WTC11 (cell line): ENCODE data around the gene YIF1B. TPM values are rescaled to one million over a fixed set of nuclear protein-coding genes. Genes with fewer than 3 reads are reported as not detected.

Experiments
- ATAC-seq: fragments of 200-7000 bp; cut with Tn5 transposase; 2 replicates; pipeline ENCODE4 v1.10.0; 2021; ENCODE audit warnings: mild to moderate bottlenecking, moderate library complexity
- CTCF ChIA-PET: fragments of 300-600 bp; sonication (Branson Sonifier 250); formaldehyde crosslinking; loops from one replicate; lab custom pipeline; 2021; ENCODE audit warnings: antibody characterized with exemption; lab: Charles Lee
- POLR2A ChIA-PET: fragments of 350-600 bp; sonication (Branson Sonifier 250); formaldehyde crosslinking; loops from one replicate; lab custom pipeline; 2021; ENCODE audit warnings: antibody characterized with exemption; lab: Charles Lee
- DNase-seq: peaks from one replicate; pipeline ENCODE4 v3.0.0; 2021; ENCODE audit warnings: low spot score
- H3K27ac Mint-ChIP-seq: 2 replicates; pipeline ENCODE4 v1.8.0; 2021; ENCODE audit warnings: mixed read lengths
- H3K27me3 Mint-ChIP-seq: 2 replicates; pipeline ENCODE4 v1.8.0; 2021; ENCODE audit warnings: low read depth, mild to moderate bottlenecking, moderate library complexity, mixed read lengths
- H3K36me3 Mint-ChIP-seq: 2 replicates; pipeline ENCODE4 v1.8.0; 2021; ENCODE audit warnings: mixed read lengths
- H3K4me1 Mint-ChIP-seq: 2 replicates; pipeline ENCODE4 v1.8.0; 2022; ENCODE audit warnings: mixed read lengths
- H3K4me3 Mint-ChIP-seq: 2 replicates; pipeline ENCODE4 v1.8.0; 2021; ENCODE audit warnings: mild to moderate bottlenecking, moderate library complexity, mixed read lengths
- H3K9me3 Mint-ChIP-seq: 2 replicates; pipeline ENCODE4 v1.8.0; 2021; ENCODE audit warnings: mixed read lengths
- FOXJ3 ChIP-seq: sonication (generic); formaldehyde crosslinking; IDR thresholded peaks from 2 replicates; pipeline ENCODE4 v1.9.0; 2021; ENCODE audit warnings: missing genetic modification reagents, mild to moderate bottlenecking, borderline replicate concordance
- GABPB1 ChIP-seq: sonication (generic); formaldehyde crosslinking; IDR thresholded peaks from 2 replicates; pipeline ENCODE4 v1.8.1; 2023; ENCODE audit warnings: mild to moderate bottlenecking, missing genetic modification reagents
- NFATC4 ChIP-seq: fragments of 250-450 bp; sonication (Bioruptor Pico); IDR thresholded peaks from 2 replicates; pipeline ENCODE4 v1.9.0; 2021; ENCODE audit warnings: mild to moderate bottlenecking
- NR2C2 ChIP-seq: sonication (generic); formaldehyde crosslinking; IDR thresholded peaks from 2 replicates; pipeline ENCODE4 v1.8.0; 2022; ENCODE audit warnings: mild to moderate bottlenecking, missing genetic modification reagents
- SMAD4 ChIP-seq: sonication (generic); formaldehyde crosslinking; IDR thresholded peaks from 2 replicates; pipeline ENCODE4 v1.8.0; 2022; ENCODE audit warnings: mild to moderate bottlenecking, missing genetic modification reagents
- SP1 ChIP-seq: sonication (generic); formaldehyde crosslinking; conservative IDR thresholded peaks from 2 replicates; pipeline ENCODE4 v1.8.1; 2022; ENCODE audit warnings: missing genetic modification reagents
- TP53 ChIP-seq: sonication (generic); formaldehyde crosslinking; IDR thresholded peaks from 2 replicates; pipeline ENCODE4 v1.8.1; 2023; ENCODE audit warnings: mild to moderate bottlenecking, missing genetic modification reagents
- ZBTB43 ChIP-seq: sonication (generic); formaldehyde crosslinking; IDR thresholded peaks from 2 replicates; pipeline ENCODE4 v1.8.1; 2023; ENCODE audit warnings: mild to moderate bottlenecking, missing genetic modification reagents
- ZNF219 ChIP-seq: sonication (generic); formaldehyde crosslinking; IDR thresholded peaks from 2 replicates; pipeline ENCODE4 v1.8.0; 2023; ENCODE audit warnings: missing genetic modification reagents, mild to moderate bottlenecking, borderline replicate concordance
- ZNF232 ChIP-seq: sonication (generic); formaldehyde crosslinking; IDR thresholded peaks from 2 replicates; pipeline ENCODE4 v1.8.0; 2022; ENCODE audit warnings: mild to moderate bottlenecking, missing genetic modification reagents
- ZNF532 ChIP-seq: fragments of 250-450 bp; sonication (Bioruptor Pico); IDR thresholded peaks from 2 replicates; pipeline ENCODE4 v1.9.0; 2021; ENCODE audit warnings: mild to moderate bottlenecking, borderline replicate concordance
- ZNF671 ChIP-seq: fragments of 250-450 bp; sonication (Bioruptor Pico); IDR thresholded peaks from 2 replicates; pipeline ENCODE4 v1.8.0; 2021; ENCODE audit warnings: mild to moderate bottlenecking
- total RNA-seq: library from RNA; stranded (reverse); gene quantifications from 3 replicates; pipeline ENCODE4 v1.2.3, GENCODE V29; 2021
- TF ChIP-seq, protein P1 (sequence below): fragments of 250-450 bp; sonication (Bioruptor Pico); IDR thresholded peaks from 2 replicates; pipeline ENCODE4 v1.8.0; 2021; ENCODE audit warnings: mild to moderate bottlenecking
- TF ChIP-seq, protein P2 (sequence below): sonication (generic); formaldehyde crosslinking; conservative IDR thresholded peaks from 2 replicates; pipeline ENCODE4 v1.8.1; 2023; ENCODE audit warnings: mild to moderate bottlenecking, low read depth, missing genetic modification reagents, moderate library complexity
- TF ChIP-seq, protein P3 (sequence below): sonication (generic); formaldehyde crosslinking; IDR thresholded peaks from 2 replicates; pipeline ENCODE4 v1.8.0; 2022; ENCODE audit warnings: mild to moderate bottlenecking, missing genetic modification reagents

Gene YIF1B
- total RNA-seq, 1 experiment from 2014 or later, result 83.3 TPM

- Mint-ChIP-seq H3K4me3 (no peak overlapping the region), H3K36me3 (no peaks in the 10 kb centered on the region), H3K4me1 (peaks cover 18% of the 10 kb centered on the region), H3K9me3 (peaks cover 7% of the 10 kb centered on the region; the same call in 1 of the 2 replicates), H3K27me3 (peaks cover 4% of the 10 kb centered on the region), H3K27ac (no peak overlapping the region)
- ChIA-PET CTCF (interaction anchor here (0.6 to 1.0 kb wide), 2 partner anchors 22 to 94 kb away, joined by 3 read pairs; no protein-coding TSS in a partner anchor), POLR2A (no interaction called here)
- ATAC-seq (no peak), DNase-seq (no peak)
- TF ChIP-seq GABPB1 (no peak), ZBTB43 (no peak), TP53 (CRISPR knock-in tag) (no peak), ZNF671 (CRISPR knock-in tag) (no peak), ZNF532 (no peak), NR2C2 (CRISPR knock-in tag) (no peak), ZNF219 (CRISPR knock-in tag) (no peak), NFATC4 (CRISPR knock-in tag) (no peak), SP1 (CRISPR knock-in tag) (no peak), FOXJ3 (CRISPR knock-in tag) (no peak), SMAD4 (CRISPR knock-in tag) (no peak), ZNF232 (no peak)
- TF ChIP-seq, protein P1, sequence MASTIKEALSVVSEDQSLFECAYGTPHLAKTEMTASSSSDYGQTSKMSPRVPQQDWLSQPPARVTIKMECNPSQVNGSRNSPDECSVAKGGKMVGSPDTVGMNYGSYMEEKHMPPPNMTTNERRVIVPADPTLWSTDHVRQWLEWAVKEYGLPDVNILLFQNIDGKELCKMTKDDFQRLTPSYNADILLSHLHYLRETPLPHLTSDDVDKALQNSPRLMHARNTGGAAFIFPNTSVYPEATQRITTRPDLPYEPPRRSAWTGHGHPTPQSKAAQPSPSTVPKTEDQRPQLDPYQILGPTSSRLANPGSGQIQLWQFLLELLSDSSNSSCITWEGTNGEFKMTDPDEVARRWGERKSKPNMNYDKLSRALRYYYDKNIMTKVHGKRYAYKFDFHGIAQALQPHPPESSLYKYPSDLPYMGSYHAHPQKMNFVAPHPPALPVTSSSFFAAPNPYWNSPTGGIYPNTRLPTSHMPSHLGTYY, result no peak
- TF ChIP-seq, protein P2, sequence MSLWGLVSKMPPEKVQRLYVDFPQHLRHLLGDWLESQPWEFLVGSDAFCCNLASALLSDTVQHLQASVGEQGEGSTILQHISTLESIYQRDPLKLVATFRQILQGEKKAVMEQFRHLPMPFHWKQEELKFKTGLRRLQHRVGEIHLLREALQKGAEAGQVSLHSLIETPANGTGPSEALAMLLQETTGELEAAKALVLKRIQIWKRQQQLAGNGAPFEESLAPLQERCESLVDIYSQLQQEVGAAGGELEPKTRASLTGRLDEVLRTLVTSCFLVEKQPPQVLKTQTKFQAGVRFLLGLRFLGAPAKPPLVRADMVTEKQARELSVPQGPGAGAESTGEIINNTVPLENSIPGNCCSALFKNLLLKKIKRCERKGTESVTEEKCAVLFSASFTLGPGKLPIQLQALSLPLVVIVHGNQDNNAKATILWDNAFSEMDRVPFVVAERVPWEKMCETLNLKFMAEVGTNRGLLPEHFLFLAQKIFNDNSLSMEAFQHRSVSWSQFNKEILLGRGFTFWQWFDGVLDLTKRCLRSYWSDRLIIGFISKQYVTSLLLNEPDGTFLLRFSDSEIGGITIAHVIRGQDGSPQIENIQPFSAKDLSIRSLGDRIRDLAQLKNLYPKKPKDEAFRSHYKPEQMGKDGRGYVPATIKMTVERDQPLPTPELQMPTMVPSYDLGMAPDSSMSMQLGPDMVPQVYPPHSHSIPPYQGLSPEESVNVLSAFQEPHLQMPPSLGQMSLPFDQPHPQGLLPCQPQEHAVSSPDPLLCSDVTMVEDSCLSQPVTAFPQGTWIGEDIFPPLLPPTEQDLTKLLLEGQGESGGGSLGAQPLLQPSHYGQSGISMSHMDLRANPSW (CRISPR knock-in tag), result no peak
- TF ChIP-seq, protein P3, sequence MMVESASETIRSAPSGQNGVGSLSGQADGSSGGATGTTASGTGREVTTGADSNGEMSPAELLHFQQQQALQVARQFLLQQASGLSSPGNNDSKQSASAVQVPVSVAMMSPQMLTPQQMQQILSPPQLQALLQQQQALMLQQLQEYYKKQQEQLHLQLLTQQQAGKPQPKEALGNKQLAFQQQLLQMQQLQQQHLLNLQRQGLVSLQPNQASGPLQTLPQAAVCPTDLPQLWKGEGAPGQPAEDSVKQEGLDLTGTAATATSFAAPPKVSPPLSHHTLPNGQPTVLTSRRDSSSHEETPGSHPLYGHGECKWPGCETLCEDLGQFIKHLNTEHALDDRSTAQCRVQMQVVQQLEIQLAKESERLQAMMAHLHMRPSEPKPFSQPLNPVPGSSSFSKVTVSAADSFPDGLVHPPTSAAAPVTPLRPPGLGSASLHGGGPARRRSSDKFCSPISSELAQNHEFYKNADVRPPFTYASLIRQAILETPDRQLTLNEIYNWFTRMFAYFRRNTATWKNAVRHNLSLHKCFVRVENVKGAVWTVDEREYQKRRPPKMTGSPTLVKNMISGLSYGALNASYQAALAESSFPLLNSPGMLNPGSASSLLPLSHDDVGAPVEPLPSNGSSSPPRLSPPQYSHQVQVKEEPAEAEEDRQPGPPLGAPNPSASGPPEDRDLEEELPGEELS (CRISPR knock-in tag), result no peak
These were observed 16.7 kb downstream of the YIF1B start for GRCh38 chr19:38298821-38299680.
